MM.1S (cell line): ENCODE data around the gene SNX20.
A peak's percentile ranks its signal among the peaks of the same experiment; 100 is the strongest.

Experiments
- DNase-seq: peaks from one replicate; pipeline ENCODE4 v3.0.0-alpha.2; 2015
- H2AFZ ChIP-seq: fragments of 300-600 bp; sonication (generic); 2 replicates; pipeline ENCODE4 v1.6.0; 2016; ENCODE audit warnings: antibody characterized with exemption, low read length
- H3F3A ChIP-seq: fragments of 300-600 bp; sonication (generic); 2 replicates; pipeline ENCODE4 v1.6.1; 2016; ENCODE audit warnings: mild to moderate bottlenecking, antibody characterized with exemption, low read length, moderate library complexity, mixed read lengths; ENCODE audit not compliant: insufficient read depth
- H3K27ac ChIP-seq: fragments of 300-600 bp; sonication (generic); 2 replicates; pipeline ENCODE4 v1.5.1; 2016; ENCODE audit warnings: mild to moderate bottlenecking, low read length
- H3K27me3 ChIP-seq: fragments of 300-600 bp; sonication (generic); replicated peaks from 2 replicates; pipeline ENCODE4 v1.6.0; 2016; ENCODE audit warnings: low read length; ENCODE audit not compliant: insufficient read depth
- H3K36me3 ChIP-seq: fragments of 300-600 bp; sonication (generic); replicated peaks from 2 replicates; pipeline ENCODE4 v1.6.1; 2016; ENCODE audit warnings: mild to moderate bottlenecking, low read length, mixed read lengths; ENCODE audit not compliant: insufficient read depth
- H3K4me1 ChIP-seq: fragments of 300-600 bp; sonication (generic); 2 replicates; pipeline ENCODE4 v1.6.1; 2016; ENCODE audit warnings: low read length, mixed read lengths
- H3K4me2 ChIP-seq: fragments of 300-600 bp; sonication (generic); 2 replicates; pipeline ENCODE4 v1.6.0; 2016; ENCODE audit warnings: low read depth, low read length
- H3K4me3 ChIP-seq: fragments of 300-600 bp; sonication (generic); 2 replicates; pipeline ENCODE4 v1.5.1; 2016; ENCODE audit warnings: low read length, mixed read lengths
- H3K79me2 ChIP-seq: fragments of 300-600 bp; sonication (generic); 2 replicates; pipeline ENCODE4 v1.6.1; 2016; ENCODE audit warnings: mixed run types, low read length, mixed read lengths
- H3K9ac ChIP-seq: fragments of 300-600 bp; sonication (generic); 2 replicates; pipeline ENCODE4 v1.6.1; 2016; ENCODE audit warnings: low read length, mixed read lengths
- H3K9me2 ChIP-seq: fragments of 300-600 bp; sonication (generic); replicated peaks from 2 replicates; pipeline ENCODE4 v1.6.1; 2016; ENCODE audit warnings: mild to moderate bottlenecking, low read length, mixed read lengths; ENCODE audit not compliant: insufficient read depth
- H3K9me3 ChIP-seq: fragments of 300-600 bp; sonication (generic); replicated peaks from 2 replicates; pipeline ENCODE4 v1.6.1; 2016; ENCODE audit warnings: mild to moderate bottlenecking, low read length, mixed read lengths; ENCODE audit not compliant: insufficient read depth
- H4K20me1 ChIP-seq: fragments of 300-600 bp; sonication (generic); 2 replicates; pipeline ENCODE4 v1.6.1; 2016; ENCODE audit warnings: mild to moderate bottlenecking, low read length, moderate library complexity, mixed read lengths; ENCODE audit not compliant: insufficient read depth
- EZH2 ChIP-seq: fragments of 300-600 bp; sonication (generic); optimal IDR thresholded peaks from 2 replicates; pipeline ENCODE3; 2017; ENCODE audit warnings: low read depth, mild to moderate bottlenecking, antibody characterized with exemption, low read length, mixed read lengths
- EZH2phosphoT487 ChIP-seq: fragments of 300-600 bp; sonication (generic); IDR thresholded peaks from 2 replicates; pipeline ENCODE4 v1.6.1; 2018; ENCODE audit warnings: antibody characterized with exemption, low read length
- TF ChIP-seq, protein P1 (sequence below): fragments of 300-600 bp; sonication (generic); IDR thresholded peaks from 2 replicates; pipeline ENCODE4 v1.5.1; 2016; ENCODE audit warnings: antibody characterized with exemption, low read length, mixed read lengths

The SNX20 gene

DNA sequence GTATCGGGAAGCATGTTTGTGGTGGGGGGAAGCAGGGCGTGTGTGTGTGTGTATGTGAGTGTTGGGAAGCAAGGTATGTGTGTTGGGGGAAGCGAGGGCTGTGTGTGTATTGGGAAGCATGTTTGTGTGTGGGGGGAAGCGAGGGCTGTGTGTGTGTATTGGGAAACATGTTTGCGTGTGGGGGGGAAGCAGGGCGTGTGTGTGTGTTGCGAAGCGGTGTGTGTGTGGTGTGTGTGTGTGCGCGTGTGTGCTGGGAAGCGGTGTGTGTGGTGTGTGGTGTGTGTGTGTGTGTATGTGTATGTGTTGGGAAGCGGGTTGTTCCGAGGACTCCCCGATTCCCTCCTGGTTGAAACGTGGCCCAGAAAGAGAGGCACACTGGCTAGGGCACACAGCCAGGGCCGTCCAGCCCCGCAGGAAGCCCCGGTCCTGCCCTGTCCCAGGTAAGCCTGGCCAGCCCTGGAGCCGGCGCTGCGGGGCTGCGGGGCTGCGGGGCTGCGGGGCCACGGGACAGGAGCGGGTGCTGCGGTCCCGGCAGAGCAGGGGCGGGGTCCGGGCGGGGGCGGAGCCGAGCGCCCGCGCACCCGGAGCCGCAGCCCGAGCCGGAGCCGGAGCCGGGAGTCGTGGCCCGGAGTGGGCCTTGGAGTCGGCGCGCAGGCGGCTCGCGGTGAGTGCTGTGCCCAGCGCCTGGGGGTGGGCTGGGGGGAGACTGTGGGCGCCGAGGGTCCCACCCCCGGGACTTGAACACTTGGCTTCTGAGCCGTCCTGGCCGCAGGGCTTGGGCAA lies 12.1 kb upstream of the SNX20 start, which contains the start of gene NOD2:
Gene NOD2 (plus strand): TSS at position 608 of the 783 bp plus-strand sequence. CDS start 5,890 bp downstream, outside the sequence.
- DNase-seq = peak; percentile 34
- peak within 1 kb of the TSS; percentile 70 for H3K9ac ChIP-seq
- no peaks in the 10 kb centered on the region for H4K20me1 ChIP-seq
- H3K4me3 ChIP-seq = peak within 1 kb of the TSS; percentile 76
- H2AFZ ChIP-seq = peak within 1 kb of the TSS; percentile 70
- no peaks in the 10 kb centered on the region for H3K36me3 ChIP-seq
- H3K4me2 ChIP-seq = peak within 1 kb of the TSS; percentile 91
- H3K79me2 ChIP-seq = peaks cover 24% of the 10 kb centered on the region
- no peaks in the 10 kb centered on the region for H3K27me3 ChIP-seq
- peaks cover 30% of the 10 kb centered on the region for H3F3A ChIP-seq
- H3K27ac ChIP-seq = no peak within 1 kb of the TSS
- TF ChIP-seq EZH2 = no peak
- TF ChIP-seq EZH2phosphoT487 = no peak
- TF ChIP-seq, protein P1, sequence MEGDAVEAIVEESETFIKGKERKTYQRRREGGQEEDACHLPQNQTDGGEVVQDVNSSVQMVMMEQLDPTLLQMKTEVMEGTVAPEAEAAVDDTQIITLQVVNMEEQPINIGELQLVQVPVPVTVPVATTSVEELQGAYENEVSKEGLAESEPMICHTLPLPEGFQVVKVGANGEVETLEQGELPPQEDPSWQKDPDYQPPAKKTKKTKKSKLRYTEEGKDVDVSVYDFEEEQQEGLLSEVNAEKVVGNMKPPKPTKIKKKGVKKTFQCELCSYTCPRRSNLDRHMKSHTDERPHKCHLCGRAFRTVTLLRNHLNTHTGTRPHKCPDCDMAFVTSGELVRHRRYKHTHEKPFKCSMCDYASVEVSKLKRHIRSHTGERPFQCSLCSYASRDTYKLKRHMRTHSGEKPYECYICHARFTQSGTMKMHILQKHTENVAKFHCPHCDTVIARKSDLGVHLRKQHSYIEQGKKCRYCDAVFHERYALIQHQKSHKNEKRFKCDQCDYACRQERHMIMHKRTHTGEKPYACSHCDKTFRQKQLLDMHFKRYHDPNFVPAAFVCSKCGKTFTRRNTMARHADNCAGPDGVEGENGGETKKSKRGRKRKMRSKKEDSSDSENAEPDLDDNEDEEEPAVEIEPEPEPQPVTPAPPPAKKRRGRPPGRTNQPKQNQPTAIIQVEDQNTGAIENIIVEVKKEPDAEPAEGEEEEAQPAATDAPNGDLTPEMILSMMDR = no peak
- no peaks in the 10 kb centered on the region for H3K9me3 ChIP-seq
- H3K4me1 ChIP-seq = peaks cover 52% of the 10 kb centered on the region
- no peaks in the 10 kb centered on the region for H3K9me2 ChIP-seq

DNA sequence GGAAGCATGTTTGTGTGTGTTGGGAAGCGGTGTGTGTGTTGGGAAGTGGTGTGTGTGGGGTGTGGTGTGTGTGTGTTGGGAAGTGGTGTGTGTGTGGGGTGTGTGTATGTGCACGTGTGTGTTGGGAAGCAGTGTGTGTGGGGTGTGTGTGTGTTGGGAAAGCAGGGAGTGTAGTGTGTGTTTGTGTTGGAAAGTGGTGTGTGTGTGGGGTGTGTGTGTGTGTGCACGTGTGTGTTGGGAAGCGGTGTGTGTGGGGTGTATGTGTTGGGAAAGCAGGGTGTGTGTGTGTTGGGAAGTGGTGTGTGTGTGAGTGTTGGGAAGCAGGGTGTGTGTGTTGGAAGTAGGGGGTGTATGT lies 11.5 kb upstream of the SNX20 start:
- no peak overlapping the region for H3K27ac ChIP-seq
- H3K9ac ChIP-seq = no peak overlapping the region
- no peaks in the 10 kb centered on the region for H4K20me1 ChIP-seq
- no peaks in the 10 kb centered on the region for H3K9me3 ChIP-seq
- no peak for TF ChIP-seq EZH2
- no peak for TF ChIP-seq EZH2phosphoT487
- TF ChIP-seq, protein P1 = no peak
- DNase-seq = no peak
- no peaks in the 10 kb centered on the region for H3K27me3 ChIP-seq
- no peaks in the 10 kb centered on the region for H3K9me2 ChIP-seq
- H3K4me2 ChIP-seq = no peak overlapping the region
- H3F3A ChIP-seq = peaks cover 25% of the 10 kb centered on the region
- no peaks in the 10 kb centered on the region for H3K36me3 ChIP-seq
- H3K79me2 ChIP-seq = peaks cover 21% of the 10 kb centered on the region
- no peak overlapping the region for H3K4me3 ChIP-seq
- H3K4me1 ChIP-seq = peaks cover 52% of the 10 kb centered on the region
- H2AFZ ChIP-seq = no peak overlapping the region

DNA sequence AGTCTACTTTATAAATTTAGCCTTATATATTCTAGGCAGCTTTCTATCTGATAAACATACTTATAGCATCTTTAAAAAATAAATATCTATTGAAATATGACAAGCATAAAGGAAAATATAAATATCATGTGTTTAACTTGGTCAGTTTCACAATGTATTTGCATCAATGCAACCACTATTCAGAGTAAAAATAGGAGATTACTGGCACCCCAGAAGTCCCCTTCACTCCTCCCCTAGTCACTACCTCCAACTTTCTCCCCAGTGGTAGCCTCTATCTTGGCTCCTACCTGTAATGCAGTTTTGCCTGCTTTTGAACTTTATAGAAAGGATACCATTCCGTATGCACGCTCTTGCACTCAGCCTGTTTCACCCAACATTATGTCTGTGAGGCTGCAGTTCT lies 9.1 kb upstream of the SNX20 start:
- Histone ChIP-seq H4K20me1 (no peaks in the 10 kb centered on the region), H2AFZ (no peak overlapping the region), H3K27me3 (no peaks in the 10 kb centered on the region), H3F3A (peaks cover 26% of the 10 kb centered on the region), H3K79me2 (peaks cover 13% of the 10 kb centered on the region; the same call in 1 of the 2 replicates), H3K4me2 (no peak overlapping the region), H3K4me1 (peaks cover 52% of the 10 kb centered on the region), H3K27ac (no peak overlapping the region), H3K36me3 (no peaks in the 10 kb centered on the region), H3K9me2 (no peaks in the 10 kb centered on the region), H3K9me3 (no peaks in the 10 kb centered on the region), H3K9ac (no peak overlapping the region), H3K4me3 (no peak overlapping the region)
- TF ChIP-seq EZH2phosphoT487 (no peak), EZH2 (no peak)
- TF ChIP-seq, protein P1 = no peak
- no peak for DNase-seq
